RWPE1 (cell line): ENCODE measurements around the gene TIMP1.
"Not testable (repeated sequence)": the region's sequence is repeated elsewhere in the genome, so short reads cannot be mapped to it uniquely, and the experiment has no call there.

Experiments used
- CTCF ChIA-PET: fragments of 350-600 bp; sonication (Branson Sonifier 250); formaldehyde crosslinking; extraction: SDS; loops from one replicate; lab custom pipeline; 2021; lab: Yijun Ruan, JAX
- POLR2A ChIA-PET: fragments of 400-600 bp; formaldehyde crosslinking; extraction: SDS; loops from one replicate; lab custom pipeline; 2020; ENCODE audit warnings: antibody characterized with exemption; ENCODE audit not compliant: low non-redundant PET; lab: Yijun Ruan, JAX
- DNase-seq: peaks from one replicate; pipeline ENCODE4 v3.0.0; 2012; ENCODE audit warnings: low spot score
- H3K27ac ChIP-seq: fragments of 450-650 bp; 2 replicates; pipeline ENCODE4 v1.5.1; 2017
- CTCF ChIP-seq: fragments of 450-650 bp; conservative IDR thresholded peaks from 2 replicates; pipeline ENCODE4 v1.5.1; 2017; ENCODE audit warnings: low read depth, mild to moderate bottlenecking

Gene TIMP1

DNA sequence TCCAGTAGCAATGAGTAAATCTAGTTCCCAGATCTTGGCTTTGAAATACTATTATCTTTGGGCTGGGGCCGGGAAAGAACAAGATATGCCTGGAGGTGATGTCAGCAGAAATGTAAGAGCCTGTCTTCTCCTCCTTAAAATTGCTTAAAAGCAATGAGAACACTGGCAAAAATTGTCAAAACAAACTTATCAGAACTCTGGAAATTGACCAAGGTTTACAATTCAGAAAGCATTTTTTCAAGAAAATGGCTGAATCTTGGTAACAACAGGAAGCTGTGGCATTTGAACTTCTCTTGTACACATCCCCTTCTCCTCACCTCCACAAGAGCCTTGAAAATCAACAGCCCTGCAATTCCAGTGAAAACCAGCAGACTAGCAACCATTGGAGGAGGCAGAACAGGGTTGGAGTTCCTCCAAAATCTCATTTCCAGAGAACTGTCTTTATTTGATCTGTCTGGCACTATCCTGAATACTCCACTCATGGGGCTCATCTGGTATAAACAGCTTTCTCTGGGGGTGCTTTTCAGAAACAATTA, 13.5 kb downstream of the TIMP1 start:
- CTCF ChIA-PET, result interaction anchor here (0.6 kb wide), 2 partner anchors 13 to 24 kb away, joined by 3 read pairs; no protein-coding TSS in a partner anchor
- no peak for DNase-seq
- no peak for TF ChIP-seq CTCF
- H3K27ac ChIP-seq, result no peak overlapping the region
- POLR2A ChIA-PET, result no interaction called here

- ChIA-PET CTCF (interaction anchor here (0.6 kb wide), 1 partner anchor 24 kb away, joined by 3 read pairs; no protein-coding TSS in a partner anchor), POLR2A (no interaction called here)
- H3K27ac ChIP-seq, result no peak overlapping the region
- DNase-seq, result no peak
- no peak for TF ChIP-seq CTCF
These were observed 14.0 kb downstream of the TIMP1 start for GRCh38 chrX:47596256-47596655.

GRCh38 chrX:47597222-47597621, 15.0 kb downstream of the TIMP1 start:
- TF ChIP-seq CTCF, result no peak
- H3K27ac ChIP-seq, result no peak overlapping the region
- DNase-seq, result no peak
- ChIA-PET POLR2A (no interaction called here), CTCF (no interaction called here)

GRCh38 chrX:47603125-47603524, 20.9 kb downstream of the TIMP1 start:
- CTCF ChIA-PET, POLR2A ChIA-PET, H3K27ac ChIP-seq, DNase-seq: not testable (repeated sequence)

DNA sequence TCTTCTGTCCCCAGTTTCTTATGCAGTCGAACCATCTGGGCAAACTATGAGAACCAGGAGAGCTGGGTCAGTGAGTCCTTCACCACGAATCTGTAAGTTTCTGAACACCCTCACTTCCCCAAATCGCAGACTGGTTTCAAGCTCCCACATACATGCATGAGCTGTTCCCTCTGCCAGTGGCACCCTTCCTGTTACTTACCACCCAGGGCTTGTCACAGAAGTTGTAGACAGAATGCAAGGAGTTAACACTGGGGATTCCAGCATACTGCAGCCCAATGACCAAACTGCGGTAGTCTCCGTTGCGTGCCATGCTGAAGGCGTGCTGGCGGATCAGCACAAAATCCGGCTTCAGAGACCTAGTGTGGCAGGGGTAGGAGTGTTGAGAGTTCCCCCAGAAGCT, 22.8 kb downstream of the TIMP1 start:
- ChIA-PET POLR2A (no interaction called here), CTCF (no interaction called here)
- H3K27ac ChIP-seq, result no peak overlapping the region
- DNase-seq, result no peak
- TF ChIP-seq CTCF, result no peak

- no peak for DNase-seq
- TF ChIP-seq CTCF, result no peak
- POLR2A ChIA-PET, result no interaction called here
- H3K27ac ChIP-seq, result no peak overlapping the region
- CTCF ChIA-PET, result no interaction called here
These were observed 24.9 kb downstream of the TIMP1 start for GRCh38 chrX:47607091-47607490.

DNA sequence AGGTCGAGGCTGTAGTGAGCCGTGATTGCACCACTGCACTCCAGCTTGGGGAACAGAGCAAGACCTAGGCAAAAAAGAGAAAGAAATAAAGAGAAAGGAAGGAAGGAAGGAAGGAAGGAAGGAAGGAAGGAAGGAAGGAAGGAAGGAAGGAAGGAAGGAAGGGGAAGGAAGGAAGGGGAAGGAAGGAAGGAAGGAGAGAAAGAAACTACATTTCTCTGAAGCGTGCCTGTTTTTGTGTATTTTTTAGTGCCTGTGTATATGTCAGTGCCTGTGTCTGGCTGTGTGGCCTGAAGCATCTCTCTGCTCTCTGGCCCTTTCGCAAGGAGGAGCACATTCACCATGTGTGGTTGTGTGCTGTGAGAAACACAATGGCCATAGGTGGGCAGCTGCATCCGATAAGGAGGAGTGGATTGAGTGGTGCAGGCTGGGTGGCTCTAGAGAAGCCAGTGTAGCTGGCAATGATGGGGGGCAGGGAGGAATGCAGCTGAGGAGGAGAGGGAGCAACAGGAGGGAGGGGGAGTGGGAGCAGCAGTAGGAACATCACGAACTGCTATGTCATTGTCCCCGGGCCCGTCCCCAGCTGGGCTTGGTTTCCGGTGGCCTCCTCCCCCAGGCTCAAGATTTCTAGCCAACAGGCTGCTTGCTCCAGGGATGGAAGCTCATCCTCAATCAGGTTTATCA, 26.0 kb downstream of the TIMP1 start:
- TF ChIP-seq CTCF, result no peak
- ChIA-PET CTCF (interaction anchor here (0.6 kb wide), 1 partner anchor 13 kb away, joined by 3 read pairs; no protein-coding TSS in a partner anchor), POLR2A (no interaction called here)
- no peak for DNase-seq
- no peak overlapping the region for H3K27ac ChIP-seq
